Measurements from ENCODE around the gene TAF1B.

Gene TAF1B

DNA sequence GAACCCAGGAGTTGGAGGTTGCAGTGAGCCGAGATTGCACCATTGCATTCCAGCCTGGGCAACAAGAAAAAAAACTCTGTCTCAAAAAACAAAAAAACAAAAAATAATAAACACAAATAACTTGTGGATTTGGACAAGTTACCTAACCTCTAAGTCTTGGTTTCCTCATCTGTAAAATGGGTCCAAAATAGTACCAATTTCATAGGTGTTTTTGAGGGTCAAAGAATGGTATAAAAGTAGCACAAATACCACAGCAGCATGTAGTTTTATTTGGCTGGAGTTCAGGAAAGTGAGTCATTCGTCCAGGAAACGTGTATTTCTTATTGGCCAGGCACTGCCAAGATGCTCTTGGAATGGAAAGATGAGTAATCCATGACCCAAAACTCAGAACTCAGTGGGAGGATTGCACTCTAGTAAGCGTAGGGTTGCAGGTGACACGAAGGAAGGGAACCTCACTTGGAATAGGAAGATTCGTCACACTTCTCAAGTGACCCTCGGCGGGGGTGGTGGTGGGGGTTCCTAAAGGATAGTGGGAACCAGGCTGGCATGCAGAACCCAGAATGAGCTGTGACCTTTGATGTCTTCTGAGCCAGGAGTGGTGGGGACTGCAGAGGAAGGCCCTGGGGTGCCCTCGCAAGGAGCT is 132.7 kb downstream of the TAF1B start:
- ChIA-PET CTCF (interaction anchor here (0.9 to 3.0 kb wide), 5 partner anchors 8 to 227 kb away, joined by 3 to 13 read pairs (median 3); no protein-coding TSS in a partner anchor), POLR2A (no interaction called here)
- Histone ChIP-seq H3K27ac (ENCODE audit: insufficient read depth in 1 of 2, low read depth in 1 of 2, low read length in 2 of 2, poor library complexity in 1 of 2, severe bottlenecking in 2 of 2) (no peak overlapping the region), H3K9me3 (ENCODE audit: control extremely low read depth in 1 of 5, control insufficient read depth in 4 of 5, insufficient read depth in 2 of 5, low read depth in 1 of 5, low read length in 4 of 5) (no peaks in the 10 kb centered on the region), H3K4me1 (ENCODE audit: control extremely low read depth in 1 of 4, control insufficient read depth in 4 of 4, insufficient read depth in 4 of 4, low read length in 3 of 4) (no peaks in the 10 kb centered on the region), H3K27me3 (replicated peaks in 2 of 5; ENCODE audit: control insufficient read depth in 4 of 5, insufficient read depth in 5 of 5, low read length in 4 of 5) (no peaks in the 10 kb centered on the region), H3K4me3 (ENCODE audit: control insufficient read depth in 1 of 7, extremely low read depth in 1 of 7, insufficient read depth in 4 of 7, low read depth in 2 of 7, low read length in 6 of 7) (no peak overlapping the region), H3K36me3 (ENCODE audit: control insufficient read depth in 4 of 4, insufficient read depth in 4 of 4, low read length in 3 of 4) (no peaks in the 10 kb centered on the region)
- 93% methylated on average over 7 of the region's 9 CpGs for WGBS (ENCODE audit: insufficient coverage)
- DNase-seq, result peak in 2 of 3 donors; percentile 63 to 67

DNA sequence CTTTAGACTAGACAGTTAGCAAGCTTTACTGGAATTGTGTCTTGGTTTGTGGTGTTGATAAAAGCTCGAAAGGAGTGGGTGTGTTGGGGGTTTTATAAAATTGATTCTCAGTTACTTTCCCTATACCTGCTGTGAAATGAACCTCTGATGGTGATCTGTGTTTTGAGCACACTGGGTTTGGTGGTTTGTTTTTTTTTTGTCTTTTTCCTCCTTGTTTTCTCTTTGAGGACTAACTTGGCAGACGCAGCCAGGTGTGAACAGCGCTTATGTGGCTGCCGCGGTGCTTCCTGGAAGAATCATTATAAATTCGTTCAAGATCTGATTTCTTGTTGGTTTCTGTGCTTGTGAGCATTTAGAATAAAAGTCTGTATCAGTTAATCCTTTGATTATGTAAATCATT is 136.7 kb downstream of the TAF1B start:
- H3K36me3 ChIP-seq (ENCODE audit: control insufficient read depth in 4 of 4, insufficient read depth in 4 of 4, low read length in 3 of 4), result no peaks in the 10 kb centered on the region
- DNase-seq, result no peak
- POLR2A ChIA-PET, result no interaction called here
- no peak overlapping the region for H3K27ac ChIP-seq (ENCODE audit: insufficient read depth in 1 of 2, low read depth in 1 of 2, low read length in 2 of 2, poor library complexity in 1 of 2, severe bottlenecking in 2 of 2)
- WGBS (ENCODE audit: insufficient coverage), result 100% methylated on average over 1 of the region's 6 CpGs
- no peak overlapping the region for H3K4me3 ChIP-seq (ENCODE audit: control insufficient read depth in 1 of 7, extremely low read depth in 1 of 7, insufficient read depth in 4 of 7, low read depth in 2 of 7, low read length in 6 of 7)
- H3K27me3 ChIP-seq (replicated peaks in 2 of 5; ENCODE audit: control insufficient read depth in 4 of 5, insufficient read depth in 5 of 5, low read length in 4 of 5), result peaks cover 0 to 4% (median 0%) of the 10 kb centered on the region in 5 experiments
- CTCF ChIA-PET, result interaction anchor here (1.9 kb wide), 1 partner anchor 68 kb away, joined by 8 read pairs; no protein-coding TSS in a partner anchor
- H3K4me1 ChIP-seq (ENCODE audit: control extremely low read depth in 1 of 4, control insufficient read depth in 4 of 4, insufficient read depth in 4 of 4, low read length in 3 of 4), result no peaks in the 10 kb centered on the region
- H3K9me3 ChIP-seq (ENCODE audit: control extremely low read depth in 1 of 5, control insufficient read depth in 4 of 5, insufficient read depth in 2 of 5, low read depth in 1 of 5, low read length in 4 of 5), result no peaks in the 10 kb centered on the region

DNA sequence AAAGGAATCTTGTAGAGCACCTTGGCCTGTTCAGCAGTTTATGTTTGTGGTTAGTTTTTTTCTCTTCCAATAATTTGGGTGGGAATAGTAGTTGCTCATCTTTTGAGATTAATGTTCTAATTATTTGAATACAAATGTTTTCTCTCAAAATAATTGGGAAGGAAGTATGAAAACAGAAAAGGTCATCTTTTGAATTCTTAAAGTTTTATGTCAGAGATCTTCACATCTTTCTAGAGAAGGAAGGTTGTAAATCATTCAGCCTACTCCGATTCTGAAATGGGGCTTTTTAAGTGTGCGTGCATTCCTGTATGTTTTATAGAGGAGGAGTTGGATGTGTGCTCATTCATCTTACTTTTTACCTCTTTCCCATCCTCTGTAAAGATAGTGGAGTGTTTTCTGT is 137.2 kb downstream of the TAF1B start:
- H3K9me3 ChIP-seq (ENCODE audit: control extremely low read depth in 1 of 5, control insufficient read depth in 4 of 5, insufficient read depth in 2 of 5, low read depth in 1 of 5, low read length in 4 of 5), result no peaks in the 10 kb centered on the region
- no peak for DNase-seq
- H3K27ac ChIP-seq (ENCODE audit: insufficient read depth in 1 of 2, low read depth in 1 of 2, low read length in 2 of 2, poor library complexity in 1 of 2, severe bottlenecking in 2 of 2), result no peak overlapping the region
- CTCF ChIA-PET, result interaction anchor here (1.1 kb wide), 1 partner anchor 9 kb away, joined by 6 read pairs; no protein-coding TSS in a partner anchor
- WGBS (ENCODE audit: insufficient coverage), result no CpG with 5 or more reads among the region's 2 CpGs
- no peaks in the 10 kb centered on the region for H3K36me3 ChIP-seq (ENCODE audit: control insufficient read depth in 4 of 4, insufficient read depth in 4 of 4, low read length in 3 of 4)
- POLR2A ChIA-PET, result no interaction called here
- H3K4me3 ChIP-seq (ENCODE audit: control insufficient read depth in 1 of 7, extremely low read depth in 1 of 7, insufficient read depth in 4 of 7, low read depth in 2 of 7, low read length in 6 of 7), result no peak overlapping the region
- H3K4me1 ChIP-seq (ENCODE audit: control extremely low read depth in 1 of 4, control insufficient read depth in 4 of 4, insufficient read depth in 4 of 4, low read length in 3 of 4), result no peaks in the 10 kb centered on the region
- peaks cover 0 to 4% (median 0%) of the 10 kb centered on the region in 5 experiments for H3K27me3 ChIP-seq (replicated peaks in 2 of 5; ENCODE audit: control insufficient read depth in 4 of 5, insufficient read depth in 5 of 5, low read length in 4 of 5)

DNA sequence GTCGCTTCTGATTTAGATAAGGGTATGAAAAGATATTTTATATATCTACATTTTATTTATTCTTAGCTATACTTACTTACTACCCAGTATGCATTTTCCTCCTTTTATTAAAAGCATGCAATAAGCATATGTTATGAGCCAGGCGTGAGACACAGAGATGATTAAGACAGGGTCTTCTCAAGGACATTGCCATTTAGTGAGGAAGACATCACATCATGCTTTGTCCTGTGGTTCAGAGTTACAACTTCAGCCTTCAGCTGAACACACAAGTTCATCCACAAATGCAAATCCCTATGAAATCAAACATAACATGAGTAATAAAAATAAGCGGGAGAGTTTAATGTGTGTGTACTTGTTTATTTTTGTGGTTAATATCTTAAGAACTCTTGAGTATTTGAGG is 138.4 kb downstream of the TAF1B start:
- Histone ChIP-seq H3K9me3 (ENCODE audit: control extremely low read depth in 1 of 5, control insufficient read depth in 4 of 5, insufficient read depth in 2 of 5, low read depth in 1 of 5, low read length in 4 of 5) (no peaks in the 10 kb centered on the region), H3K4me3 (ENCODE audit: control insufficient read depth in 1 of 7, extremely low read depth in 1 of 7, insufficient read depth in 4 of 7, low read depth in 2 of 7, low read length in 6 of 7) (no peak overlapping the region), H3K36me3 (ENCODE audit: control insufficient read depth in 4 of 4, insufficient read depth in 4 of 4, low read length in 3 of 4) (no peaks in the 10 kb centered on the region), H3K27me3 (replicated peaks in 2 of 5; ENCODE audit: control insufficient read depth in 4 of 5, insufficient read depth in 5 of 5, low read length in 4 of 5) (peaks cover 0 to 4% (median 0%) of the 10 kb centered on the region in 5 experiments), H3K4me1 (ENCODE audit: control extremely low read depth in 1 of 4, control insufficient read depth in 4 of 4, insufficient read depth in 4 of 4, low read length in 3 of 4) (no peaks in the 10 kb centered on the region), H3K27ac (ENCODE audit: insufficient read depth in 1 of 2, low read depth in 1 of 2, low read length in 2 of 2, poor library complexity in 1 of 2, severe bottlenecking in 2 of 2) (no peak overlapping the region)
- ChIA-PET CTCF (interaction anchor here (0.9 to 7.1 kb wide), 4 partner anchors 10 to 65 kb away, joined by 3 to 106 read pairs (median 5); no protein-coding TSS in a partner anchor), POLR2A (no interaction called here)
- WGBS (ENCODE audit: insufficient coverage), result 100% methylated on average over 1 of the region's 3 CpGs
- no peak for DNase-seq

DNA sequence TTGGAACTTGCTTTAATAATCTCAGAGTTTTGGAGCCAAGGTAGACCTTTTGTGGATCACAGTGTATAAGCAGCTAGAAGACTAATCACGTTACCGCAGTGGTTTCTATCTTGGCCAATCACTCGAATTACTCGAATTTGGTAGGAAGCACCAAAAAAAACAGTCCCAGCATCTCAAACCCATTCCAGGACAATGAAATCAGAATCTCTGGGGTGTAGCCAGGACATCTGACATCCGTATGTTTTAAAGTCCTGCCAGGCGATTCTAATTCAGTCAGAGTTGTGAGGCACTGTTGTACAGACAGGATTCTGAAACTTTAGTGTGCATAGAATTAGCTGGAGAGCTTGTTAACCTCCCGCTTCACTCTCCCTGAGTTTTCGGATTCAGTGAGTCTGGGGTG is 139.0 kb downstream of the TAF1B start:
- no peak overlapping the region for H3K4me3 ChIP-seq (ENCODE audit: control insufficient read depth in 1 of 7, extremely low read depth in 1 of 7, insufficient read depth in 4 of 7, low read depth in 2 of 7, low read length in 6 of 7)
- H3K9me3 ChIP-seq (ENCODE audit: control extremely low read depth in 1 of 5, control insufficient read depth in 4 of 5, insufficient read depth in 2 of 5, low read depth in 1 of 5, low read length in 4 of 5), result no peaks in the 10 kb centered on the region
- no peak overlapping the region for H3K27ac ChIP-seq (ENCODE audit: insufficient read depth in 1 of 2, low read depth in 1 of 2, low read length in 2 of 2, poor library complexity in 1 of 2, severe bottlenecking in 2 of 2)
- peaks cover 0 to 4% (median 0%) of the 10 kb centered on the region in 5 experiments for H3K27me3 ChIP-seq (replicated peaks in 2 of 5; ENCODE audit: control insufficient read depth in 4 of 5, insufficient read depth in 5 of 5, low read length in 4 of 5)
- POLR2A ChIA-PET, result no interaction called here
- 86% methylated on average over 8 of the region's 8 CpGs for WGBS (ENCODE audit: insufficient coverage)
- no peak for DNase-seq
- H3K4me1 ChIP-seq (ENCODE audit: control extremely low read depth in 1 of 4, control insufficient read depth in 4 of 4, insufficient read depth in 4 of 4, low read length in 3 of 4), result no peaks in the 10 kb centered on the region
- CTCF ChIA-PET, result interaction anchor here (1.1 to 7.1 kb wide), 5 partner anchors 10 to 75 kb away, joined by 3 to 106 read pairs (median 10); no protein-coding TSS in a partner anchor
- H3K36me3 ChIP-seq (ENCODE audit: control insufficient read depth in 4 of 4, insufficient read depth in 4 of 4, low read length in 3 of 4), result no peaks in the 10 kb centered on the region

DNA sequence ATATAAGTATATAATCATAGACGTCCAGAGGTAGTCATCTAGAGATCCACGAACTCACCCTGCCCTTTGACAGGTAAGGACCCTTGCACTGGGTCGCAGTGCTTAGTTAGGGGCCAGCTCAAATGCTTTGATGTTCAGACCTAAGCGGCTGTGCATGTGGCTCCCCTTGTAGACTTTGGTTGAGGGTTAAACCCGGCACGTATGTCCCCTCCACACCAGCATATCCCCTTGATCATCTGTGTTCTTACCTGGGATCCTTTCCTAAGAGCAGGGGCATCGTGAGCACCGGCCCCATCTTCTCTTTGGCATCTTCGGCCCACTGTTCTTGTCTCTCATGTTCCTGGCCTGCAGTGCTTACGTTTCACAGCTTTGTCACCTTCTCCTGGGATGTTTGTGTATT is 139.6 kb downstream of the TAF1B start:
- no peaks in the 10 kb centered on the region for H3K9me3 ChIP-seq (ENCODE audit: control extremely low read depth in 1 of 5, control insufficient read depth in 4 of 5, insufficient read depth in 2 of 5, low read depth in 1 of 5, low read length in 4 of 5)
- H3K27ac ChIP-seq (ENCODE audit: insufficient read depth in 1 of 2, low read depth in 1 of 2, low read length in 2 of 2, poor library complexity in 1 of 2, severe bottlenecking in 2 of 2), result no peak overlapping the region
- 96% methylated on average over 9 of the region's 10 CpGs for WGBS (ENCODE audit: insufficient coverage)
- no peaks in the 10 kb centered on the region for H3K4me1 ChIP-seq (ENCODE audit: control extremely low read depth in 1 of 4, control insufficient read depth in 4 of 4, insufficient read depth in 4 of 4, low read length in 3 of 4)
- peaks cover 0 to 4% (median 0%) of the 10 kb centered on the region in 5 experiments for H3K27me3 ChIP-seq (replicated peaks in 2 of 5; ENCODE audit: control insufficient read depth in 4 of 5, insufficient read depth in 5 of 5, low read length in 4 of 5)
- ChIA-PET POLR2A (no interaction called here), CTCF (interaction anchor here (1.0 to 7.1 kb wide), 9 partner anchors 8 to 74 kb away, joined by 3 to 106 read pairs (median 10); no protein-coding TSS in a partner anchor)
- H3K4me3 ChIP-seq (ENCODE audit: control insufficient read depth in 1 of 7, extremely low read depth in 1 of 7, insufficient read depth in 4 of 7, low read depth in 2 of 7, low read length in 6 of 7), result no peak overlapping the region
- no peak for DNase-seq
- H3K36me3 ChIP-seq (ENCODE audit: control insufficient read depth in 4 of 4, insufficient read depth in 4 of 4, low read length in 3 of 4), result no peaks in the 10 kb centered on the region

DNA sequence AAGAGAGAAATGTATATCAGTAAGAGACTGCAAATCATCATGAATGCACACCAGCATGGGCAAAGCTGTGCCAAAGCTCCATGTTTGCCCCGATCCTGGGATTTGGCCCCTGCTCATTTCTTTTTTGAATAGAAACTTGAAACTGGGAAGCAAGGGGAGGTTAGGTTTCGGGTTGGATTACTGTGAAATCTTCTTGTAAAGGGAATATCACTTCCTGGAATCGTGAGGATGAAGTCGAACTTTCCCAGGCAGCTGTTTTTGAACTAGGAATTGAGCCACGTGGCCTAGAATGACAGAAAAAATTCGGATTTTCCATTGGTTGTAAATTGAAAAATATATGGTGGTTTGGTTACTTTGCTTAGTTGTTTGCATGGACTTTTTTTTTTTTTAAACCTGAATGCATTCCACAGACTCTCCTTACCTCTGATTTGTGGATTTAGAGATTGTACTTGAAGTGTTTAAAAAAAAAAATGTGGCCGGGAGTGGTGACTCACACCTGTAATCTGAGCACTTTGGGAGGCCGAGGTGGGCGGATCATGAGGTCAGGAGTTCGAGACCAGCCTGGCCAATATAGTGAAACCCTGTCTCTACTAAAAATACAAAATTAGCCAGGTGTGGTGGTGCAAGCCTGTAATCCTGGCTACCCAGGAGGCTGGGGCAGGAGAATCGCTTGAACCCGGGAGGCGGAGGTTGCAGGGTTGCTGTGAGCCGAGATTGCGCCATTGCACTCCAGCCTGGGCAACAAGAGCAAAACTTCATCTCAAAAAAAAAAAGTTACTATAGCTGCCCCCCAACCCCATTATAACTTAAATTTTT is 140.3 kb downstream of the TAF1B start:
- H3K27me3 ChIP-seq (replicated peaks in 2 of 5; ENCODE audit: control insufficient read depth in 4 of 5, insufficient read depth in 5 of 5, low read length in 4 of 5), result peaks cover 0 to 4% (median 0%) of the 10 kb centered on the region in 5 experiments
- CTCF ChIA-PET, result interaction anchor here (0.9 to 7.1 kb wide), 27 partner anchors 8 to 174 kb away, joined by 3 to 106 read pairs (median 6); no protein-coding TSS in a partner anchor
- no peak overlapping the region for H3K4me3 ChIP-seq (ENCODE audit: control insufficient read depth in 1 of 7, extremely low read depth in 1 of 7, insufficient read depth in 4 of 7, low read depth in 2 of 7, low read length in 6 of 7)
- H3K9me3 ChIP-seq (ENCODE audit: control extremely low read depth in 1 of 5, control insufficient read depth in 4 of 5, insufficient read depth in 2 of 5, low read depth in 1 of 5, low read length in 4 of 5), result no peaks in the 10 kb centered on the region
- H3K36me3 ChIP-seq (ENCODE audit: control insufficient read depth in 4 of 4, insufficient read depth in 4 of 4, low read length in 3 of 4), result no peaks in the 10 kb centered on the region
- no peak overlapping the region for H3K27ac ChIP-seq (ENCODE audit: insufficient read depth in 1 of 2, low read depth in 1 of 2, low read length in 2 of 2, poor library complexity in 1 of 2, severe bottlenecking in 2 of 2)
- WGBS (ENCODE audit: insufficient coverage), result 77% methylated on average over 13 of the region's 15 CpGs
- no peak for DNase-seq
- POLR2A ChIA-PET, result no interaction called here
- H3K4me1 ChIP-seq (ENCODE audit: control extremely low read depth in 1 of 4, control insufficient read depth in 4 of 4, insufficient read depth in 4 of 4, low read length in 3 of 4), result no peaks in the 10 kb centered on the region
